Measurements from ENCODE around the gene RBM33.
A peak's percentile ranks its signal among the peaks of the same experiment; 100 is the strongest.
"Not testable (repeated sequence)": the region's sequence is repeated elsewhere in the genome, so short reads cannot be mapped to it uniquely, and the experiment has no call there.

Gene RBM33

GRCh38 chr7:155685070-155685790 is 40.8 kb downstream of the RBM33 start:
- Mint-ChIP-seq H3K36me3 (peaks cover 85% of the 10 kb centered on the region), H3K27me3 (no peaks in the 10 kb centered on the region), H3K9me3 (no peaks in the 10 kb centered on the region), H3K4me1 (peaks cover 61% of the 10 kb centered on the region), H3K4me3 (no peak overlapping the region), H3K27ac (peak overlapping the region; percentile 45)
- ATAC-seq = no peak

GRCh38 chr7:155685791-155686160 is 41.3 kb downstream of the RBM33 start:
- Mint-ChIP-seq H3K4me1 (peaks cover 61% of the 10 kb centered on the region), H3K9me3 (no peaks in the 10 kb centered on the region), H3K4me3 (no peak overlapping the region), H3K27me3 (no peaks in the 10 kb centered on the region), H3K27ac (peak overlapping the region; percentile 45), H3K36me3 (peaks cover 85% of the 10 kb centered on the region)
- ATAC-seq = no peak

GRCh38 chr7:155686620-155687324 is 42.3 kb downstream of the RBM33 start:
- not testable (repeated sequence) for ATAC-seq, H3K27ac Mint-ChIP-seq

GRCh38 chr7:155688237-155688636 is 43.8 kb downstream of the RBM33 start:
- not testable (repeated sequence) for H3K4me3 Mint-ChIP-seq, H3K27me3 Mint-ChIP-seq, H3K27ac Mint-ChIP-seq, H3K9me3 Mint-ChIP-seq, ATAC-seq
- H3K4me1 Mint-ChIP-seq = peaks cover 56% of the 10 kb centered on the region
- H3K36me3 Mint-ChIP-seq = peaks cover 77% of the 10 kb centered on the region

More at GRCh38 chr7:155686620-155687324, 42.3 kb downstream of the RBM33 start:
- not testable (repeated sequence) for H3K4me3 Mint-ChIP-seq, H3K9me3 Mint-ChIP-seq, H3K27me3 Mint-ChIP-seq
- Mint-ChIP-seq H3K36me3 (peaks cover 85% of the 10 kb centered on the region), H3K4me1 (peaks cover 61% of the 10 kb centered on the region)

- H3K27ac Mint-ChIP-seq, H3K27me3 Mint-ChIP-seq, H3K9me3 Mint-ChIP-seq, ATAC-seq, H3K4me3 Mint-ChIP-seq: not testable (repeated sequence)
- Mint-ChIP-seq H3K4me1 (peaks cover 58% of the 10 kb centered on the region), H3K36me3 (peaks cover 55% of the 10 kb centered on the region)
Measured at GRCh38 chr7:155690655-155691054, 46.2 kb downstream of the RBM33 start.

GRCh38 chr7:155692317-155692716 is 47.9 kb downstream of the RBM33 start:
- peaks cover 75% of the 10 kb centered on the region for H3K4me1 Mint-ChIP-seq
- H3K27ac Mint-ChIP-seq = no peak overlapping the region
- no peak overlapping the region for H3K4me3 Mint-ChIP-seq
- H3K9me3 Mint-ChIP-seq = no peaks in the 10 kb centered on the region
- no peaks in the 10 kb centered on the region for H3K27me3 Mint-ChIP-seq
- ATAC-seq = no peak
- peaks cover 54% of the 10 kb centered on the region for H3K36me3 Mint-ChIP-seq

GRCh38 chr7:155693826-155694225 is 49.4 kb downstream of the RBM33 start:
- peaks cover 44% of the 10 kb centered on the region for H3K36me3 Mint-ChIP-seq
- peaks cover 77% of the 10 kb centered on the region for H3K4me1 Mint-ChIP-seq
- H3K9me3 Mint-ChIP-seq = no peaks in the 10 kb centered on the region
- no peak overlapping the region for H3K4me3 Mint-ChIP-seq
- no peak overlapping the region for H3K27ac Mint-ChIP-seq
- no peaks in the 10 kb centered on the region for H3K27me3 Mint-ChIP-seq
- ATAC-seq = no peak

GRCh38 chr7:155694851-155695250 is 50.4 kb downstream of the RBM33 start:
- Mint-ChIP-seq H3K27me3 (no peaks in the 10 kb centered on the region), H3K36me3 (peaks cover 45% of the 10 kb centered on the region), H3K27ac (no peak overlapping the region), H3K9me3 (no peaks in the 10 kb centered on the region), H3K4me3 (no peak overlapping the region), H3K4me1 (peaks cover 75% of the 10 kb centered on the region)
- ATAC-seq = no peak

- Mint-ChIP-seq H3K4me3 (no peak overlapping the region), H3K36me3 (peaks cover 32% of the 10 kb centered on the region), H3K4me1 (peaks cover 56% of the 10 kb centered on the region), H3K9me3 (no peaks in the 10 kb centered on the region), H3K27ac (peak overlapping the region; percentile 7), H3K27me3 (no peaks in the 10 kb centered on the region)
- no peak for ATAC-seq
Measured at GRCh38 chr7:155696747-155697146, 52.3 kb downstream of the RBM33 start.

GRCh38 chr7:155698633-155699032 is 54.2 kb downstream of the RBM33 start:
- no peaks in the 10 kb centered on the region for H3K27me3 Mint-ChIP-seq
- H3K36me3 Mint-ChIP-seq = peaks cover 47% of the 10 kb centered on the region
- peaks cover 55% of the 10 kb centered on the region for H3K4me1 Mint-ChIP-seq
- ATAC-seq = no peak
- no peak overlapping the region for H3K27ac Mint-ChIP-seq
- H3K4me3 Mint-ChIP-seq = no peak overlapping the region
- H3K9me3 Mint-ChIP-seq = no peaks in the 10 kb centered on the region

- Mint-ChIP-seq H3K9me3 (no peaks in the 10 kb centered on the region), H3K36me3 (peaks cover 51% of the 10 kb centered on the region), H3K27ac (no peak overlapping the region), H3K4me3 (no peak overlapping the region), H3K27me3 (no peaks in the 10 kb centered on the region), H3K4me1 (peaks cover 50% of the 10 kb centered on the region)
- ATAC-seq = no peak
Measured at GRCh38 chr7:155699180-155699579, 54.7 kb downstream of the RBM33 start.

GRCh38 chr7:155700847-155701246 is 56.4 kb downstream of the RBM33 start:
- no peak for ATAC-seq
- H3K27ac Mint-ChIP-seq = no peak overlapping the region
- no peaks in the 10 kb centered on the region for H3K27me3 Mint-ChIP-seq
- peaks cover 40% of the 10 kb centered on the region for H3K4me1 Mint-ChIP-seq
- H3K36me3 Mint-ChIP-seq = peaks cover 58% of the 10 kb centered on the region
- no peaks in the 10 kb centered on the region for H3K9me3 Mint-ChIP-seq
- no peak overlapping the region for H3K4me3 Mint-ChIP-seq

- Mint-ChIP-seq H3K27ac (no peak overlapping the region), H3K27me3 (no peaks in the 10 kb centered on the region), H3K9me3 (no peaks in the 10 kb centered on the region), H3K36me3 (peaks cover 58% of the 10 kb centered on the region), H3K4me3 (no peak overlapping the region), H3K4me1 (peaks cover 28% of the 10 kb centered on the region)
- no peak for ATAC-seq
Measured at GRCh38 chr7:155701972-155702544, 57.6 kb downstream of the RBM33 start.

- H3K27ac Mint-ChIP-seq = no peak overlapping the region
- H3K4me1 Mint-ChIP-seq = peaks cover 23% of the 10 kb centered on the region
- no peaks in the 10 kb centered on the region for H3K9me3 Mint-ChIP-seq
- H3K4me3 Mint-ChIP-seq = no peak overlapping the region
- no peaks in the 10 kb centered on the region for H3K27me3 Mint-ChIP-seq
- H3K36me3 Mint-ChIP-seq = peaks cover 54% of the 10 kb centered on the region
- no peak for ATAC-seq
Measured at GRCh38 chr7:155702616-155703015, 58.2 kb downstream of the RBM33 start.

- Mint-ChIP-seq H3K27ac (peak overlapping the region; percentile 49), H3K4me3 (no peak overlapping the region), H3K4me1 (peaks cover 6% of the 10 kb centered on the region), H3K36me3 (peaks cover 40% of the 10 kb centered on the region), H3K9me3 (no peaks in the 10 kb centered on the region), H3K27me3 (no peaks in the 10 kb centered on the region)
- ATAC-seq = no peak
Measured at GRCh38 chr7:155705623-155706360, 61.3 kb downstream of the RBM33 start.
